ENCODE results near the gene RRP8. TPM values are rescaled to one million over a fixed set of nuclear protein-coding genes. Genes with fewer than 3 reads are reported as not detected.

RRP8 gene
- total and polyA plus RNA-seq, 9 of the 15 experiments (the other 6 are each of a cell fraction or from before 2014, with no cell fraction given) = 5.7 to 47.3 (median 32.6) TPM

GRCh38 chr11:6568191-6568918, 35.1 kb downstream of the RRP8 start (continued):
- TF ChIP-seq TRIM25 (IDR thresholded peaks at IDR 0.05; ENCODE audit: borderline replicate concordance) = no peak
- no peak for TF ChIP-seq KDM2B (CRISPR knock-in tag; IDR thresholded peaks at IDR 0.05)
- no peak for TF ChIP-seq PHTF2 (CRISPR knock-in tag; IDR thresholded peaks at IDR 0.05)
- TF ChIP-seq MLX (CRISPR knock-in tag; conservative IDR thresholded peaks at IDR 0.05) = no peak
- peak; percentile 21 to 50 (median 36); a peak in 5 of 6 replicates for TF ChIP-seq CTCF (IDR thresholded peaks at IDR 0.05 in 2 of 3, conservative IDR thresholded peaks at IDR 0.05 in 1 of 3; ENCODE audit: insufficient read depth in 2 of 3, low read depth in 1 of 3, low read length in 3 of 3)
- TF ChIP-seq ZC3H11A (IDR thresholded peaks at IDR 0.05; ENCODE audit: low read depth, low read length) = no peak
- TF ChIP-seq NFE2 (IDR thresholded peaks at IDR 0.05; ENCODE audit: low read depth) = peak; percentile 98
- no peak for TF ChIP-seq ZZZ3 (IDR thresholded peaks at IDR 0.05)
- no peak for TF ChIP-seq ZNF75A (CRISPR knock-in tag; IDR thresholded peaks at IDR 0.05)
- no peak for TF ChIP-seq KAT8 (IDR thresholded peaks at IDR 0.05; ENCODE audit: low read depth)
- no peak for TF ChIP-seq HINFP (tag; conservative IDR thresholded peaks at IDR 0.05; ENCODE audit: low read depth)
- TF ChIP-seq HNRNPUL1 (IDR thresholded peaks at IDR 0.05; ENCODE audit: low read length) = no peak
- TF ChIP-seq TOE1 (IDR thresholded peaks at IDR 0.05; ENCODE audit: borderline replicate concordance) = no peak
- TF ChIP-seq TOE1 (CRISPR knock-in tag; IDR thresholded peaks at IDR 0.05; ENCODE audit: borderline replicate concordance, low read depth) = no peak
- TF ChIP-seq CREB3L1 (IDR thresholded peaks at IDR 0.05; ENCODE audit: borderline replicate concordance, low read depth) = no peak
- TF ChIP-seq EP400 (IDR thresholded peaks at IDR 0.05) = peak; percentile 53
- no peak for TF ChIP-seq ZNF41 (CRISPR knock-in tag; conservative IDR thresholded peaks at IDR 0.05)
- peak; percentile 22 for TF ChIP-seq NUFIP1 (IDR thresholded peaks at IDR 0.05; ENCODE audit: partially characterized antibody)
- TF ChIP-seq MITF (IDR thresholded peaks at IDR 0.05) = no peak
- TF ChIP-seq RNF2 (IDR thresholded peaks at IDR 0.05) = peak; percentile 23; the same call in 1 of the 2 replicates

Data from K562 (cell line).